HG03575 (cell line): ENCODE results near the gene PRKN.
"Not testable (repeated sequence)": the region's sequence is repeated elsewhere in the genome, so short reads cannot be mapped to it uniquely, and the experiment has no call there.

Source experiments
- ATAC-seq: cut with Tn5 transposase; IDR thresholded peaks from one replicate; pipeline ENCODE4 v1.9.1; 2021; ENCODE audit not compliant: unreplicated experiment, insufficient number of reproducible peaks, low FRiP score; ENCODE audit errors: extremely low read depth

Gene PRKN

GRCh38 chr6:162580619-162581018, 146.9 kb downstream of the PRKN start:
- ATAC-seq: no peak

- no peak for ATAC-seq
Measured at GRCh38 chr6:162576016-162576415, 151.6 kb downstream of the PRKN start.

- no peak for ATAC-seq
Measured at GRCh38 chr6:162572240-162572639, 155.3 kb downstream of the PRKN start.

DNA sequence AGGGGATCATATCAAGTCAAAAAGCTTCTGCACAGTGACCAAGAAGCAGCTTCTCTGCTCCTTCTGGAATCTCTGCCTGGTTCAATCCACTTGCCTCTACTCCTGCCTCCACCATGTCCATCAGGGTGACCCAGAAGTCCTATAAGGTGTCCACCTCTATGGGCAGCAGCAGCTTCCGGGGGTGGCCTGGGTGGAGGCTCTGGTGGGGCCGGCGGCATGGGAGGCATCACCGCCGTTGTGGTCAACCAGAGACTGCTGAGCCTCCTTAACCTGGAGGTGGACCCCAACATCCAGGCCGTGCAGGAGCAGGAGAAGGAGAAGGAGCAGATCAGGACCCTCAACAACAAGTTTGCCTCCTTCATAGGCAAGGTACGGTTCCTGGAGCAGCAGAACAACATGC, 159.3 kb downstream of the PRKN start:
- no peak for ATAC-seq

DNA sequence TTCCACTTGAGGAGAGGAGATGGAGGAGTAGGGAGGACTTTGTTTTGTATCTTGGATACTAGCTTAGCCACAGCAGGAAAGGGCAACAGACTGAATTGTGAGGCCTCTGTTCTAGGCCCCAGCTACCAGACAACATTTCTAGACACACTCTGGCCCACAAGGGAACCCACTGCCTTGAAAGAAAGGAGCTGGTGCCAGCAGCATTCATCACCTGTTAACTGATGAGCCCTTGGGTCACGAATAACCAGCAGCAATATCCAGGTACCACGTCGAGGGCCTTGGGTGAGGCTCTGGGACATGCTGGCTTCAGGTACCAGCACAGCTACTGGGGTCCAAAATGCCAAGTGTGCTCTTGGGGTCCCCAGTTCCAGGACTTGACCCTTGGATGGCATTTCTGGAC, 165.5 kb downstream of the PRKN start:
- no peak for ATAC-seq

GRCh38 chr6:162560891-162561290, 166.7 kb downstream of the PRKN start:
- no peak for ATAC-seq

- ATAC-seq: no peak
Measured at GRCh38 chr6:162554531-162554930, 173.0 kb downstream of the PRKN start.

DNA sequence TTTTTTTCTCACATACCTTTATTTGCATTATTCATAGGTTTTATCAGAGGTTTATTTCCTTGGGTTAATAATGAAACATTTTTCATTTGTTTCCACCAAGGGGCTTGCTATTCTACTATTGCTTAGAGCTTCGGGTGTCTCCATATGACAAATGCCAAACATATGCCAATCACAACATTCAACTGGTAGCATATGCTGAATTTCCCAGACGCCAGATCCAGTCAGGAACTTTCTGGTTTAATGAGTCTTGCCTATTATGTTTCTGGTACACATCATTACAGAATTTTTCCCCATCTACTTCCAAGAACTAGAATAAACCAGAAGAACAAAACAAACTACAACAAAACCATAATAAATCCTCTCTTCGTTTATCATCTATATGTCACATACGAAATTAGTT, 180.7 kb downstream of the PRKN start:
- no peak for ATAC-seq

GRCh38 chr6:162543221-162543620, 184.3 kb downstream of the PRKN start:
- ATAC-seq: no peak

DNA sequence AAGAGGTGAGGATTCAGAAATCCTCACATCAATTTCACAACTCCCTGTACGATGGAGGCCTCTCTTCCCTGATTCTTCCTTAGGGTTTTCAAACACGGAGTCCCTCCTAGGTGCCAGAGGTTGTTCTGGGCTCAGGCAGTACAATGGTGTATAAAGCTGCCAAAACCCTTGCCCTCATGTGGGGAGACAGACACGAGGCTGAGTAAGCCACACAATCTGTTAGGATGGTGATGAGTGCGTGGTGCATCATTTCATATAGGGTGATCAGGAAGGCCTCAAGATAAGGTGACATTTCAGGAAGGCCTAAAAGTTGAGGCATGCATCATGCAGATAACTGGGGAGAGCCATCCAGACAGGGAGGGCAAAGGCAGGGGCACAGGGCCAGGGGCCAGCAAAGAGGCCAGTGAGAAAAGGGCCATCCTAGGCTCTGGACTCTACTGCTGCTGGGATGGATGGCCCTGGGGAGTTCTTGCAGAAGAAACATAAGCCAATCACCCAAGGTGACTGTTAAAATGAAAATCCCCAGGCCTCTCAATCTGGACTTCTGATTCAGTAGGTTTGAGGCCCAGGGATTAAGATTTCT, 186.5 kb downstream of the PRKN start:
- ATAC-seq: no peak

DNA sequence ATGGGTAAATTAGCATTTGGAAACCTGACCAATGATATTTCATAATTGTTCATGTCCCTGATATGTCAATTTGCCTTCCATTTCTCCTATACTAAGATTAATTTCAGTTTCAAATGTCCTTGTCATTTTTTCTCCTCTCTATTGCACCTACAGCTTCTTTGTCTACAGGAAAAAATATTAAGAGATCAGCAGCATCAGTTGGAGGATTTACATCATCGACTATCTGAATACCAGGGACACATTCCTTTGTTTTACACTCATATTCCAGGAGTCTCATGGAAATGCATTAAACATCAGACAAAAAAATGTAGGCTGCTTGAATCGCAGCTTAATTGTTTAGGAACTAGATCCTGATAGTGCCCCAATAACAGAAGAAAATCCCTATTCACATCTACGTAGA, 188.2 kb downstream of the PRKN start:
- ATAC-seq: no peak

GRCh38 chr6:162538643-162539064, 188.9 kb downstream of the PRKN start:
- ATAC-seq: no peak

DNA sequence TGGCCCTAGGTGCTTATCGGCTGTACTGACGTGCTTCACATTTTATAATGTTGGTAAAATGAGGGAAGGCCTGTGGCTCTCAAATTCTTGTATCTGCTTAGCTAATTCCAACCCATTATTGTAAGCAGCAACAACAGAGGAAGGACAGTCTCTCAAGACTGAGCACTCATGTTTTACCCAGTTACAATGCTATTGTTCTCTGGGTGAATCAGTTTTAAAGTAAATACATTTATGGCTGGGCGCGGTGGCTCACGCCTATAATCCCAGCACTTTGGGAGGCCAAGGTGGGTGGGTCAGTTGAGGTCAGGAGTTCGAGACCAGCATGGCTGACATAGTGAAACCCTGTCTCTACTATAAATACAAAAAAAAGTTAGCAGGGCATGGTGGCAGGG, 194.6 kb downstream of the PRKN start:
- ATAC-seq: no peak

DNA sequence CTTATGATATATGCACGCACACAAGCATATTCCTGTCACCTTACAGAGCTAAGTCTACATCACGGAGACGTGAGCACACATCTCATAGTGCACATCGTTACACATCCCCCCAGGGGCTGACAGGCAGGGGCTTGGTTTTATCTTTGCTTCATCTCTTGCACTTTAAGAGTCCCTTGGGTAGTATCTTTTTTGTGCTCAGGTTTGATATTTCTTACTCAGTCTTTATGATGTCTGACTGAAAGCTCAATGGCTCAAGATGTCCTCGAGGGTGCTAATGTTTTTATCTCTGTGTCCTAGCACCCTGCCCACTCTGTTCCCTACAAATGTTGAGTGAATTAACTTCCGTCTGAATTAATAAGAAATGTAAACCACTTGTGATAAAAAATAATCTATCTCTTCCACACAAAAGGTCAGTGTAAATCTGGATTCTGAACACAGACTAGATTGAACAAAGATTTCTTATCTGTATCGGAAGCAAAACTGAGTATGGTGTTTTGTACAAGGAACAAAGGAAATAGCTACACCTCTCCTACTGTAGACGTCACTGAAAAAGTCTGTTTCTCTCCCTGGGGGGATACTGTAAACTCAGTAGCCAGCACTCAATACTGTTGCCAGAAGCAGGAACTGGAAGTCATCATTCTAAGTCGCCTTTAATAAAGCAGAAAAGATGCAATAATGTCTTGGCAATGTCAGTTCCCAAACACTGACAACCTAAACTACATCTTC, 195.1 kb downstream of the PRKN start:
- ATAC-seq: no peak

GRCh38 chr6:162531391-162531790, 196.2 kb downstream of the PRKN start:
- not testable (repeated sequence) for ATAC-seq

DNA sequence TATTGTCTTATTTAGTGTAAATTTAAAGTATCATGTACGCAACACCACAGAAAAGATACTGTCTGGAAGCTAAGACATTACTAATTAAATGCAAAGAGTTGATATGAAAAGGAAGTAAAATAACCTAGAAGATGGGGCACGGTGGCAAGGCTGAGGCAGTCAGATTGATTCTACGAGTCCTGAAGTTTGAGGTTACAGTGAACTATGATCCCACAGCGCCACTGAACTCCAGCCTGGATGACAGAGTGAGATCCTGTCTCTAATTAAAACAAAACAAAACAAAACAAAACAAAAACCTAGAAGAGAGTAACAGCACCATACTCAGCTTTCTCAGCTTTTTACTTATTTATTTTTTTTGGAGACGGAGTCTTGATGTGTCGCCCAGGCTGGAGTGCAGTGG, 199.0 kb downstream of the PRKN start:
- ATAC-seq: no peak

- no peak for ATAC-seq
Measured at GRCh38 chr6:162526960-162527359, 200.6 kb downstream of the PRKN start.

DNA sequence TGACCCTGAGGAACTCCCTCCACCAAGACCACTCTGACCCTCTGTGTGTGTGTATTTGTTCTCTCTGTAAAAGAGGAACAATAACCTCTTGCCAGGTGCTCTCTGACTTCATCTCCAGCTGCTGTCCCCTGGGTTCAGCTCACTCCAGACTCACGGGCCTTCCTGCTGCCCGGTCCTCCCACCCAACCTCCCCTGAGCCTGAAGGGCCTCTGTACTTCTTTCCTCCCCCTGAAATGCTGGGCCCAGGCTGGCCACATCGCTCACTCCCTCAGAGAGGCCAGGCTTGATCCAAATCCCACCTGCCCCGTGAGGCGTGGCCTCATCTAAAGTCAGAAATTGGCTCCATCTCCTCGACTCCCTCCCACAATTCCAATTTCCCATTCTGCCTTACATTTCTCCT, 202.4 kb downstream of the PRKN start:
- ATAC-seq: no peak

DNA sequence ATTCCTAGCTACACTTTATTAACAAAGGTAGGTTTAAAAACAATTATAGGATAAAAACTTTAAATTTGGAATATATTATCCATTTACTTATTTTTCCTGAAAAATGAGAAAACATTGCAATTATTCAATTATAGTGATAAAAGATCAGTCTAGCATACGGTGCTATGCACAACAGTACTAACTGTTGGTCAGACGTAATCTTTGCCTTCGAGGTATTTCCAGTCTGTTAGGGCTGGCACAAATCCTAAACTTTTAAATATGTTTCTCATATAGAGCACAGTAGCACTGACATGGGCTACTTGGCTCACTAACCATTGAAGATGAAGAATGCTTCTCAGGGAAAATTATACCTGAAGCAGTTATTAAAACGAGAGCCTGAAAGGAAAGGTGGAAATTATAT, 214.8 kb downstream of the PRKN start:
- no peak for ATAC-seq

- no peak for ATAC-seq
Measured at GRCh38 chr6:162497389-162497788, 230.2 kb downstream of the PRKN start.

DNA sequence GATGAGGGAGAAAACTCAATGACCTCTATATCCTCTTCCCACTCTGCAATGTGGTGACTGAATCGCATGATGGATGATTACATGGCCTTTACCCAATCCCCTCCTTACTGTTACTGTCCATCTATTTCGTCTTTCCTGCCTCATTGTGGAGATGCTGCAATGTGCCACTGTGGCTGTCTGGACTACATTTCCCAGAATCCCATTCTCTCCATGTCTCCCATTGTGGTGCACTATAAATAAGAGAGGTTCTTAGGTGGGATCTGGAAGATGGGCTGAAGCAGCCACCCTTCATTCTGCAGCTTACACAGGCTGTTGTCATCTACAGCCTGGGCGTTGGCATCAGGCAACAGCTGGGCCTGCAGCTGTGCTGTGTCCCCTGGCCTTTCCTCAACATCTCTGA, 233.6 kb downstream of the PRKN start:
- ATAC-seq: no peak
